ENCODE results near the gene NECAB2.

Gene NECAB2

GRCh38 chr16:83967838-83968305, at the start of gene NECAB2:
Gene NECAB2 (plus strand): TSS chr16:83968244. CDS start chr16:83968649, 405 bp downstream.
- no peak for DNase-seq

GRCh38 chr16:83920894-83921491, 47.1 kb upstream of the NECAB2 start:
- DNase-seq = no peak

DNA sequence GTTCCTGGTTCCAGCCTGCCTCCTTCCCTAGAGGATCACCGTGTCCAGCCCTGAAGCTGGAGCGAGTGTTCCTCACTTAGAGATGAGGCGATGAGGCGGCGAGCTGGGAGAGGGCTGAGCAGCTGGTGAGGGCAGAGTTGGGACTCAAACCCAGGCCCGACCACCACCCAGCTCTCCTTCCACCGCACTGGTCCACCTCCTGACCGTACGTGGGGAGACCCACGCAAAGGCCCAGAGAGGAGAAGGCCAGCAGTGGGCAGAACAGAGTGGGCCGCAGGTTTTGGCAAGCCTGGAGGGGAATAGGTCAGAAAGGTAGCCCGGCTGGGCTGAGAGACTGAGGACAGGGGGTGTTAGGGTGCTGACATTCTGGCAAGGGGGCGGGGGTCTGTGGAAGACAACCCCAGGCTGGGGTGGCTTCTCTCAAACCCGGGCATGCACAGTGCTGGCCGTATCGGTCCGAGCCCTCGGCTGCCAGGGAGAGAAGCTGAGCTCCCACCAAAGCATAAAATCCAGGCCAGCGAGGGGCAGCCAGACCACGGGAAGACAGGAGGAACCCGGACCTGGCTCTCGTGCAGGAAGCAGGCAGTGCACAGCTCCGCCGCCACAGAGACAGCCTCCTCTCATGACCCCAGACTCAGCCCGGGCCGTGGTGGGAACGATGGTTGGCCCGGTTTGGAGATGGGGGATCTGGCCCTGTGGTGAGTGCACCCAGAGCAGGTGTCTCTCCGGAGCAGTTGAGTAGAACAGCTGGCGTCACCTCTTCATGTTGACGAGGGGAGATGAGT, 44.3 kb upstream of the NECAB2 start:
- DNase-seq = no peak

GRCh38 chr16:83924686-83925085, 43.4 kb upstream of the NECAB2 start:
- DNase-seq = no peak

DNA sequence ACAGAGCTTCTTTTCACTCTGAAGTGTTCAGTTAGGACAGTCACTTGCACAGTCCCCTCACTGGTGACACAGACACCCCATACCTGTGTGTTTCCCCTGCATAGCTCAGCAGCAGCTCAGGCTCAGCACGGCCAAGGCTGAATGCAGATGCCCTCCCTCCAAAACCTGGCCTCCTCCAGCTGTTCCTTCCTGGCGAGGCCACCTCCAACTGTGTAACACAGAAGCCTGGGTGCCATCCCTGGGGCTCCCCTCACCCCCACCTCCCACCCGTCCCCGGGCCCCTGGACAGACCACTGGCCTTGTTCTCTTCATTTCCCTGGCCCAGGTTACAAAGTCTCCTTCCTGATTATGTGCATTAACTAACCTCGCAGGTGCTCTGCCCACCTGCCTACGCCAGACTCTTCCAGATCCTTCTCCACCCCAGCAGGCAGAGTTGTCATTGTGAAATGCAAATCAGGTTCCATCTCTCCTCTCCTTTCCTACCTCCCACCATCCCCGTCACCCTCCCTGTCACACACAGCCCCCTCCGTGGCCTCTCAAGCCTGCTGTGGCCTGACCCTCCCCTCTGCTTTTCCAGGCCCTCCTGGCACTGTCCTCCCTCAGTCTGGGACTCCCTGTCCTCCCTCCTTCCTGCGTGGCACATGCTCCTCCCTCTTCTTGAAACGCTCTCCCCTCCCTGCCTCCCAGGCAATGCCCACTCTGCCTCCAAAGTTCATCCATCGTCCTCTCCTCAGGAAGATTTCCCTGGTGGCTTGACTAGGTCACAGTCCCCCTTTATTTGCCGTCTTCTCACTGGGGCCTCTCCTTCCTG, 42.7 kb upstream of the NECAB2 start:
- DNase-seq = no peak

DNA sequence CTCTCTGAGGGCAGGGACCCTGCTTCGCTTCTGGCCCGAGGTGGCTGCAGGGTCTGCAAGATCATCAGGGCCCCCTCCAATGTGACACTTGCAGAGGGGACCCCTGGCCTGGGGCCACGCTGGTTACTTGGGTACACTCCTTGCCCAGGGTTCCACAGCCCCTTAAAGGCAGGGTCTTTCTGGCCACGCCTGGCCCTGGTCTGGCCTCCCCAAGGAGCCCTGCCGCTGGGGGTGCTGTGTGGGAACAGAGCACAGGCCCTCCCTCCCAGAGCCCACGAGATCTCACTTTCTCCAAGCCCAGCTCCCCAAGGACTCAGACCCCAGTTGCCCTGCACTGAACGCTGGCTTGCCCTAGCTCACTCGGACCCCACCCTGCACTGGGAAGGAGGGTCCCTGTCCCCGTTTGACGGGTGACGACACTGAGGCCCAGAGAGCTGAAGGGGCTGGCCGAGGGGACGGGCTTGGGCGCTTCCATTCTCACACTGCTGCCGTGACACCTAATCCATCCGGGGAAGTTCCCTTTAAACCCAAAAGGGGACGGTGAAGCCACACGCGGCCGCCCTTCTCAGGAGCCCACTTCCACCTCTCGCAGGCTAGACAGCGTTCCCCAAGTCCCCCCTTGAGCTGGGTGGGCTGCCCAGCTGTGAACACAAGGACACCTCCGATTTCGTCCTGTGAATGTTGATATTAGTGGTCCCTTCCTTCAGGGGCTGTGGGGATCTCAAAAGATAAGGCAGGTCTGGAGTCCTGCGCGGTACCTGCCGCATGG, 41.9 kb upstream of the NECAB2 start:
- no peak for DNase-seq

DNA sequence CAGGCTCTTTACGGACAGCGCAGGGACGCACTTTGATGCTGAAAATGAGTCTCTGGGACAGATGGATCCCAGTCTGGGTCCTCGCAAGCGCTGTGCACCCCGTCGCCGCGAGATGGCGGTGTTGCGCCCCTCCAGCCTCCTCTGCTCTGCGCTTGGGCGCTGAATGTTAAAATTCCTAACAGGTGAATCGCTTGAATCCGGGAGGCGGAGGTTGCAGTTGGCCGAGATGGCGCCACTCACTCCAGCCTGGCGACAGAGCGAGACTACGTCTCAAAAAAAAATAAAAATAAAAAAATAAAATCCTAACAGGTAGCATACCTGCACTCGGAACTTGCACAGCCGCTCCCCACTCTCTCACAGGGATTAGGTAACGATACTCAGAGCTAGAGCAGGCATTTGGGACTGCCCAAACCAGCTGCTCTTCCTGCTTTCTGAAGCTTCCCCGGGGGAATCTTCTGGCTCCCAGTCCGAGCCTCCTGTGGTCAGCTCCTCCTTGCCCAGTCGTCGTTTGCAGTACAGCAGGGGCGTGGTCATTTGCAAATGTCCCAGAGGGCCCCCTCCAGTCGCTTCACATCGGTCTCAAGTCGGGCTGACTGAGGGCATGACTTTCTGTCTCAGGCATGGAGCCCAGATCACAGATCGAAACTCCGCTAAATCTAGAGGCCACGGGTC, 41.2 kb upstream of the NECAB2 start:
- DNase-seq = peak; percentile 38 to 48

GRCh38 chr16:83928341-83929055, 39.5 kb upstream of the NECAB2 start:
- no peak for DNase-seq

GRCh38 chr16:83929811-83930555, 38.1 kb upstream of the NECAB2 start:
- no peak for DNase-seq

DNA sequence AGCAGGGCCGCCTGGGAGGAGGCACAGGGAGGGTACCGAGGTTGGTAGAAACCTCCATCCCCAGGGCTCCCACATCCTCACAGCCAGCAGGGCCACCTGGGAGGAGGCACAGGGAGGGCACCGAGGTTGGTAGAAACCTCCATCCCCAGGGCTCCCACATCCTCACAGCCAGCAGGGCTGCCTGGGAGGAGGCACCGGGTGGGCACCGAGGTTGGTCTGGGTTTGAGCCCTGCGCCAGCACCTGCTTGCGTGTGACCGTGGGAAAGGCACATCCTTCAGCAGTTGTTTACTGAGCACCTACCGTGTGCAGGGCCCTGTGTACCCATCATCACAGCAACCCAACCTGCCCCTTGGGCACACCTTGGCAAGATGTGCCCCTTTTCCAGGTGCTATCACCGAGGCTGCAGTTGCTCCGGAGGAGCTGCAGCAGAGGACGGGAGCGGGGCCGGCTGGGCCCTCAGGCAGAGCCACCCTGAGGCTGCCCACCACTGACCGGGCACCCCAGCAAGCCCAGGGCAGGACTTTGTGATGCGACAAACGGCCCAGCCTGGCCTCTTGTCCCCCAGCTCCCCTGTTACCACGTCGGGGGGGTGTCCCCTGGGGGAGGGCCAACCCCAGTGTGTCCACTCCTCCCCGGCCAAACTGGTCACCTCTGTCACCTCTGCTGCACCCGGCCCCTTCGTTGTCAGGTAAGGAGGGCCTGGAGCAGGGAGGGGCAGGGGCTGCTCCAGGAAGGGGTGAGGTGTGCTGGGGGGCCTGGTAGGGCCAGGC, 37.1 kb upstream of the NECAB2 start:
- no peak for DNase-seq

GRCh38 chr16:83931556-83931955, 36.5 kb upstream of the NECAB2 start:
- no peak for DNase-seq

- no peak for DNase-seq
These were observed 35.7 kb upstream of the NECAB2 start for GRCh38 chr16:83932304-83932703.

GRCh38 chr16:83932955-83933673, 34.9 kb upstream of the NECAB2 start:
- no peak for DNase-seq

DNA sequence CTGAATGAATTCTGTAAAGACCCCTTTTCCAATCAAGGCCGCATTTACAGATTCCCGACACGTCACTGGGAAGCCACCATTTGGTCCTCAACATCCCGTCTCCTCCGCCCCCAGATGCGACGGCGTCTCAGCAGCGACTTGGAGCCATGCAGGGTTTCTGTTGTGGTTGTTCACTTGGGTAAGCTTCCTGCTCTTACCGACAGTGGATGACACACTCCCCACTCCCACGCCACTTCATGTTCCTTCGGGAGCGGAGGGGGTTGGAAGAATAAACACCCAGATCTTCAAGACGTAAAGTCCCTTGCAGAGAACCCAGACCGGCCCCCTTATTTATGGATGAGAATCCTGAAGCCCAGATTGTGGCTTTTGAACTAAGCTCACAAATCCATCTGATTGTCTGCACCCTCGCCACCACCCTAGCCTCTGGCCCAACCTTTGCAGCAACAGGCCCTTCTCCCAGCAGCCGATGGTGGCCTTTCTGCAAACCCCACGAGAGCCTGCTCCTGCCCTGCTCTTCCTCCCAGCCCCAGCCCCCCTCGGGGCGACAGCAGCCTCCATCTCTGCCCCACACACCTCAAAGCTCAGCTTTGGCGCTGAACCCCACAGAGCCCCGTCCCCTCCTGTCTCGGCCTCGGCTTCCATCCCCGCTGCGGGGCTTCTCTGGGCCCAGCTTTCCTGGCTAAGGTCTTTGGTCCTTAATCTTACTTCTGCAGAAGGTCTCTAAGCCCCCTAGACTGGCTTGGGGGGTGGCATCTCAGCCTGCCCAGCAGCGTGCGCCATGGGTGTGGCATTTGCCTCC, 34.0 kb upstream of the NECAB2 start:
- DNase-seq = no peak

DNA sequence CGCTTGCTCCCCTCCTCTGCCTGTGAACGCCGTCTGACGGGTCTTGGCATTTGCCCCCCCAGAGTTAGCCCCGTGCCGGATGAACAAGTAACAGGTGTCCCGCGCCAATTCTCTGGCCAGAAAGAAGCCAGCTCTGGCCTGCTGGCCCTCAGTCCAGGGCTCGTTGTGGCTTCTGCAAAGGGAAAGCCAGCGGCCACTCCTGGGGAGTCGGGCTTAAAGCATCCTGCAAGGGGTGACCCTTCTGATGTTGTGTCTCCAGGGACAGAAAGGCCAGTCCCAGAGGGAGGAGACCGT, 33.4 kb upstream of the NECAB2 start:
- no peak for DNase-seq

- no peak for DNase-seq
These were observed 32.8 kb upstream of the NECAB2 start for GRCh38 chr16:83935005-83935857.

DNA sequence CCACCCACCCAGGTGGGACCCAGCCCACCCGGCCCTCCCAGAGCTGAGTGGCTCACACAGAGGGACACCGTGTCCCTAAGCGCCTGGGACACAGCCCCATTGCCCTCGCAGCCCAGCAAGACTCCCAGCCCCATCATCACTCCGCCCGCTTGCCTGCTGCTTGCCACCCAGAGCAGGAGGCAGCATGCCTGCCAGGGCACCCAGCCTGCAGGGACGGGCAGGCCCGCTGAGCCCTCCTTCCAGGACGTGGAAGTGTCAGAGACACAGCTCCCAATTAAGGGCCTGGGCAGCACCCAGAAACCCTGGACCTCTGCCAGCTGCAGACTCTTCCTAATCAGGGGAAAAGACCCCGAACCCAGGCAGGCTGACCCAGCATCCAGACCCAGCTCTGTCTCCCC, 32.2 kb upstream of the NECAB2 start:
- DNase-seq = no peak

All from SHP77 (cell line).